GM19240 (cell line): Measurements from ENCODE around the gene RXFP4.
"Not testable (repeated sequence)": the region's sequence is repeated elsewhere in the genome, so short reads cannot be mapped to it uniquely, and the experiment has no call there.

Experiments
- DNase-seq: peaks from one replicate; pipeline ENCODE4 v3.0.0; 2011; ENCODE audit warnings: low spot score; ENCODE audit not compliant: insufficient read length

Gene RXFP4

DNA sequence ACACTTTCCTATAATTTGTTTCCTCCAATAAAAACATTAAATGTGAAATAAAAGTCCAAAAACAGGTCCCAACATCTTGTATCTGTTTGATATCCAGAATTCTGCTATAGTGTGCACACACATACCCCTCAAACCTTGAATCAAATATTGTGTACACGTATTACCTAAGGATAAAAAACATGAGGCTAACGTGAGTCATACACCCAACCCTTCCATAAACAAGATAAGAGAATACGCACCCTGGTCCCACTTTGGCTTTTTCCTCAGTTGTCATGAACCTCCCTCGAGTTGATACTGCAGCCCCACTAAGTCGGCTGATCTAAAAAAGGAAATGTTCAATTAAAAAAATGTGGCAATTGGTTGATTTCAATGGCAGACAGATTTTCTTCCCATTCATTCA, 12.4 kb upstream of the RXFP4 start:
- no peak for DNase-seq

- DNase-seq = not testable (repeated sequence)
Measured at GRCh38 chr1:155930725-155931124, 10.7 kb upstream of the RXFP4 start.

- no peak for DNase-seq
Measured at GRCh38 chr1:155931332-155932038, 10.0 kb upstream of the RXFP4 start.

GRCh38 chr1:155932081-155932480, 9.4 kb upstream of the RXFP4 start:
- DNase-seq = no peak

DNA sequence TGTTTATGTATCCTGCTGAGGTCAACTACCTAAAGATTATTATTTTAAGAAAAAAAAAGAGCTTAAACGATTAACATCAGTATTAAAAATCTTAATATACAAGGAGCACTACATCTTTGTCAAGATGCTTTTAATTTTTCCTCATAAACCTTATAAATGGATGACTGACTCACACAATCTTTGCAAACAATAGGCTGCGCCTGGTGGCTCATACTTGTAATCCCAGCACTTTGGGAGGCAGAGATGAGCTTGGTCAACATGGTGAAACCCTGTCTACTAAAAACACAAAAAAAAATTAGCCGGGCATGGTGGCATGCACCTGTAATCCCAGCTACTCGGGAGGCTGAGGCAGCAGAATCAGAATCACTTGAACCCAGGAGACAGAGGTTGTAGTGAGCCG, 9.0 kb upstream of the RXFP4 start:
- DNase-seq = no peak

DNA sequence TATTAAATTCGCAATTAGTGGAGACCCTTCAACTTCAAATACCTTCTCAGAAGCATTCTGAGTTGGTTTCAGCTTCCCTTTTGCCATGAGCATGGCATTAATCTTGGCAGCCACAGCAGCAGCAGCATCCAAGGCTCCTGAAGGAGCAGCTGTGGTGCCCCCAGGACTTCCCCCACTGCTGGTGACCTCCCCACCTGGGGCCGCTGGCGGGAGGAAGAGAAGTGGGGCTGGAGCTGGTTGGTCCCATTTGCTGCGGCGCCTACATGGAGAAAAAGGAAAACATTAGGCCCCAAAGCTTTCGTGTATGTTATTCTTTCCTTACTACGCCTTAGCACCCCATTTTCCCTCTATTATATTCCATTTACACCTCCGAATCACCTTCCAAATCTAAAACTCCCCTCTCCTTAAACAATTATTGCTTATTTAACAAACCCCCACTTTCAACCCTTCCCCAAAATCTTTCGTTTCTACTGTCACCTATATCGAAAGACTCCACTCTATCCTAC, 7.8 kb upstream of the RXFP4 start:
- no peak for DNase-seq

GRCh38 chr1:155934097-155934935, 7.1 kb upstream of the RXFP4 start, which contains the start of gene KHDC4:
TSS of gene KHDC4 (minus strand) at chr1:155934413. CDS start at chr1:155934373, 40 bp downstream.
- peak; percentile 87 for DNase-seq

DNA sequence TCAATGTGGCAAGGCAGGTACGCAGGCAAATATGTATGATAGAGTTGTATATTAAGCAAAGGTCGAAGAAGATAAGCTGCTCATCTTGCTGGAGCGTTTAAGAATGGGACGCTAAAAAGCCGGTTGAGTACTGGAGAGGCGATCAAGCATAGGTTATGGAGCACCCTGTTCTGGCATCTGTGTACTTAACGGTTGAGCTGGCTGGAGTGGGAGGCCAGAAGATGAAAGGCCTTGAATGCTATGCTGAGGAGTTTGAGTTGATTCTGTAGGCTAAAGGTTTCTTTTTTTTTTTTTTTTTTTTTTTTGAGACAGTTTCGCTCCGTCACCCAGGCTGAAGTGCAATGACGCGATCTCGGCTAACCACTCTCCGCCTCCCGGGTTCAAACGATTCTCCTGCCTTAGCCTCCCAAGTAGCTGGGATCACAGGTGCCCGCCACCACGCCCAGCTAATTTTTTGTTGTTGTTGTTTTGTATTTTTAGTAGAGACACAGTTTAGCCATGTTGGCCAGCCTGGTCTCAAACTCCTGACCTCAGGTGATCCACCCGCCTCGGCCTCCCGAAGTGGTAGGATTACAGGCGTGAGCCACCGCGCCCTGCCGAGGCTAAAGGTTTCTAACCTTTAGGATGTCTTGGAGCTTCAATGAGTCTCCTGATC, 6.4 kb upstream of the RXFP4 start:
- DNase-seq = no peak

GRCh38 chr1:155938220-155938627, 3.2 kb upstream of the RXFP4 start:
- DNase-seq = no peak

DNA sequence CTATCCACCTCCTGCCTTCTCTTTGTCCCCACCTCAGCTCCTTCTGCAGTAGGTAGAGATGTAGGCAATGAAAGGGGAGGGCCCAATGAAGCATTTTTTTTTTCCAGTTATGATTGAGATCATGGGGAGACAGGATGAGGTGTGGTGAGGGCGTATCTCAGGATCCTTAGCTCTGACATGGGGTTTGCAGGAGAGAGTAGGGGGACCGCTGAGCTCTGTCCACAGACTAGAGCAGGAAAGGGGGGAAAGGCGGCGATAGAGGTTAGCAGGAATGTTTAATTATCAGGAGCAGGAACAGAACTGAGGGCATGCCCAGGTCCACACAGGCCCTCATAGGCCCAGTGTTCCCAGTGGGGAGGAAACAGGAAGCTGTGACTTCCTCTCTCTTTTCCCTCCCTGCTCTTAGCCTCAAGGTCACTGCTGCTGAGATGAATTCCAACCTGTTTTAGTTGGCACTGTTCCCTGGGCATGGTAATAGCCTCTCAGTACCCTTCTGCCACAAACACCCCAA, 901 bp upstream of the RXFP4 start:
- DNase-seq = no peak

DNA sequence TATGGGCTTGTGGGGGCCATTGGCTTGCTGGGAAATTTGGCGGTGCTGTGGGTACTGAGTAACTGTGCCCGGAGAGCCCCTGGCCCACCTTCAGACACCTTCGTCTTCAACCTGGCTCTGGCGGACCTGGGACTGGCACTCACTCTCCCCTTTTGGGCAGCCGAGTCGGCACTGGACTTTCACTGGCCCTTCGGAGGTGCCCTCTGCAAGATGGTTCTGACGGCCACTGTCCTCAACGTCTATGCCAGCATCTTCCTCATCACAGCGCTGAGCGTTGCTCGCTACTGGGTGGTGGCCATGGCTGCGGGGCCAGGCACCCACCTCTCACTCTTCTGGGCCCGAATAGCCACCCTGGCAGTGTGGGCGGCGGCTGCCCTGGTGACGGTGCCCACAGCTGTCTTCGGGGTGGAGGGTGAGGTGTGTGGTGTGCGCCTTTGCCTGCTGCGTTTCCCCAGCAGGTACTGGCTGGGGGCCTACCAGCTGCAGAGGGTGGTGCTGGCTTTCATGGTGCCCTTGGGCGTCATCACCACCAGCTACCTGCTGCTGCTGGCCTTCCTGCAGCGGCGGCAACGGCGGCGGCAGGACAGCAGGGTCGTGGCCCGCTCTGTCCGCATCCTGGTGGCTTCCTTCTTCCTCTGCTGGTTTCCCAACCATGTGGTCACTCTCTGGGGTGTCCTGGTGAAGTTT, 550 bp downstream of the RXFP4 start:
- DNase-seq = no peak

DNA sequence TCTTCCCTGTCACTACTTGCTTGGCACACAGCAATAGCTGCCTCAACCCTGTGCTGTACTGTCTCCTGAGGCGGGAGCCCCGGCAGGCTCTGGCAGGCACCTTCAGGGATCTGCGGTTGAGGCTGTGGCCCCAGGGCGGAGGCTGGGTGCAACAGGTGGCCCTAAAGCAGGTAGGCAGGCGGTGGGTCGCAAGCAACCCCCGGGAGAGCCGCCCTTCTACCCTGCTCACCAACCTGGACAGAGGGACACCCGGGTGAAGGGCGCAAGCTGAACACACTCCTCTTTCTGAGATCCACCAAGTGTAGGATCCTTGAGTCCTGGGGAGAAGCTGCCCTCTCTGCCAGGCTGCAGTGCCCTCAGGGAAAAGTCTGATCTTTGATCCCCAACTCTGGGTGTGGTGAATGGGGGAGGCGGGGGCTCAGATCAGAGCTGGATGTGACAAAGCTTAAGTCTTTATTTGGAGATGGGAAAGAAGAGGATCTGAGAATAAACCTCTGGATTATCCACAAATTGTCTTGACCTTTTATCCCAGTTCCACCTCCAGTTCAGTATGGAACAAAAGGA, 1.2 kb downstream of the RXFP4 start:
- no peak for DNase-seq

GRCh38 chr1:155944444-155944799, 3.0 kb downstream of the RXFP4 start:
- no peak for DNase-seq

DNA sequence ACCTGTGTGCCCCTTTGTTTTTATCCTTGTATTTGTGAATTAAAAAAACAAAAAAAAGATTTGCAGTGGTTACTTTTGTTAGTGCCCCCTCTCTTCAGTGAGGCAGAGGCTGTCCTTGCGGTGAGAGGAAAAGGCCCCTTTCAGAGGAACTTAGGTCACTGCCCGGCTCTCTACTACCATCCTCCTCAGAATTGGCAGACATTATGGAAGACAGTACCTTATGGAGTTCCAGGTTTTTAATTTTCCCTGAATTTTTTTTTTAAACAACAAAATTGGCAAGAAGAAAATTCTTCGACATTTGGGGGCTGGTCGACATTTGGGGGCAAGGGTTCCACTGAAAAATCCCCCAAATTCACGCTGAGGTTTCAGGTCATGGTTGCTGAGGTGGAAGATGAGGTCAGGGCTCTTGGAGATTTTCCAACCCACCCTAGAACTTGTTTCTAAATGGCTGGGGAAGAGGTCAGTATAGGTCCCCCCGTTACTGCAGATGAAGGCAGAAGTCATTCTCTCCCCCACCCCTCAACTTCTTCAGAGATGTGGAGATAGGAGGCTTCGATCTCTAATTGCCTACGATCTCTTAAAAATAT, 5.3 kb downstream of the RXFP4 start:
- DNase-seq = no peak

- no peak for DNase-seq
Measured at GRCh38 chr1:155947292-155947691, 5.9 kb downstream of the RXFP4 start.

DNA sequence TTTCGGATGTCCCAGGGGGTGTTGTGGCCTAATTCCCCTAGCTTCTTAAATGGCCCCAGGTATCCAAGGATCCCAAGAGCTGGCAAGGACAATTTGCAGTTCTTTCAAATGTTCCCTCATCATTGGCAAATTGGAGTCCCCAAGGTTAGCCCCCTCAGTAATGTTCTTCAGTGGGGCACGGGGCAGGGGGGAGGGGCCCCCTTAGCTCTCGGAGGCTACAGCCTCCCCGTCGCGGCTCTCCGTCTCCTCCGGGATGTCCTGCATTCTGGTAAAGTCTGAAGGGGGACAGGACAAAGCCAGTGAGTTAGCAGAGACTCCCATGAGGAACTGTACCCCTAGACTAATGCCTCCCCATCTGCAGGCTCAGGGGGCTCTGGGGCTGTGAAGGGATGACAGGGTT, 6.3 kb downstream of the RXFP4 start:
- DNase-seq = no peak

DNA sequence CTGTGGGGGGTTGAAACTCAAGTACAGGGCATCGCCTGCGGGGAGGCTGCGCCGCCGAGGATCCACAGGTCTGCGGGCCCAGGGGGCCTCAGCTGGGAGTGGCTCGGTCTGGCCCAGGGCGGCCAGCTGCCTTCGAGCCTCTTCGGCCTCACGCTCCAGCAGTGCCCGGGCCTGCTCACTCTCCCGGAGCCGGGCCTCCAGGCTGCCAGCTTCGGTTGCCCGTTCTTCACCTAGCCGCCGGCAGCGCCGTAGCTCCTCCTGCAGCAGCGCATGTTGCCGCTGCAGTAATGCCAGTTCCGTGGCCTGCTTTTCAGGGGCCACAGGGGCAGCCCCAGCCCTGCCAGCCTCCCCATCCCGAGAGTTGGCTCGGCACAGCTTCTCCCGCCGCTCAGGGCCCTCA, 9.4 kb downstream of the RXFP4 start:
- DNase-seq = no peak

DNA sequence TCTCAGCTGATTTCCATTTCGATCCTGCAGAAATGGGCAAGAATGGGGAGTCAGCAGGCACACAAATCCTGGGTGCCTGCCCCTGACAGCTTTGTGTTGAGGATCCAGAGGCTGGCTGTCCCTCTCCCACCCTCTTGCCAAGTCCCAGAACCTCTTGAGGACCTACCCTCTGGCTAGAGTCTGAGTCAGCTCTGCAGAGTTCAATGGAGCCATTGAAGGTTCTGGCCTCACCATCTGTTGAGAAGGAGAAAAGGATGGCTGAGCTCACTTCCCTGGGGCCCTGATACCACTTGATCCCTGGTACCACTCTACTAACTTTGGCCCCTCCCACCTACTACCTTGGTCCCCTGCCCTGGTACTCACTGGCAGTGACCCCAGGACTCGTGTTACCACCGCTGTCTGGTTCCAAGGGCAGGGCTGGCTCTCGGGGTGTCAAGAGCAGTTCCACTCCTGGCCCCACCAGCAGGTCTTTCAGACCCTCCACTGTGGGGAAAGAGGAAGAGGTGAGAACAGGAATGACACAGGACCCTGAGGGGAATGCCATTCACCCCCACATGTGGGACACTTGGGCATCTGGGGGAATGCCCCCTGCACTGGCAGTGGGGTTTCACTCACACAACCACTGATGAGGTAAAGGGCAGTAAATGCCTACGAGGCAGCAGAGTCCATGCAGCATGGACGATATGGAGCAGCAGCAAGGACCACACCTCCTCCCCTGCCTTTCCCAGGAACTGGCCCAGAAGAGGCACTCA, 10.5 kb downstream of the RXFP4 start:
- no peak for DNase-seq

GRCh38 chr1:155952505-155952890, 11.1 kb downstream of the RXFP4 start:
- no peak for DNase-seq

GRCh38 chr1:155954645-155955044, 13.2 kb downstream of the RXFP4 start:
- no peak for DNase-seq
